ENCODE results near the gene LMBR1.

DNA sequence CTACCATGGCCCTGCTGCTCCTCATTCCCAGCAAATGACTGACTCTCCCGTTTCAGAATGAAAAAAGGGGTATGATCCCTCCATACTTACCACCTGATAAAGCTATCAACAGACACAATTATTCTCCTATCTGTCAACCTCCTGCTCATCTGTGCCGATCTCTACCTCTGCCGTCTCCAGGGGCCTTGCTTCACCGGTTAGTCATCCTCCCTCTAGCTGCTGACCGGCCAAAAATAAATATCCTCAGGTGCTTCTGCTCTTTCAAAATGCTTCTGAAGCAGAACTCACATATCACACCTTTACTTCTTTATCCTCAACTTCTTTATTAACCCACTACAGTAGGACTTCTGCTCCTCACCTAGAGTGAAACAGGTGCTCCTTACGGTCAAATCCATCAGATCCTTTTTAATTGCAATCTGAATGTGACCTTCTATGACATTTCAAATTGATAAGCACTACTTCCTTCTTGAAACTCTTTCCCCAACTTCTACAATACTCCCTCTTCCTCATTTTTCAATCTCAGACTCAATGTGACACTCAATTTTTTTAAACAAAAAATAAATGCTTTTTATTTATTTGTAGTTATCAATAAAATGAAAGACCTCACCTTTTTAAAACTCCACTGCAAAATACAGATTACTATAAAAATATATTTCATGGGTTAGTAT is 63.2 kb downstream of the LMBR1 start:
- TF ChIP-seq ZNF598 (CRISPR knock-in tag; IDR thresholded peaks at IDR 0.05; ENCODE audit: borderline replicate concordance) (no peak), SSRP1 (CRISPR knock-in tag; IDR thresholded peaks at IDR 0.05) (no peak), SMAD3 (CRISPR knock-in tag; IDR thresholded peaks at IDR 0.05) (no peak), ZBTB7A (CRISPR knock-in tag; IDR thresholded peaks at IDR 0.05) (no peak), RNF2 (conservative IDR thresholded peaks at IDR 0.05; ENCODE audit: low read depth) (no peak), EP300 (IDR thresholded peaks at IDR 0.05; ENCODE audit: low read depth in 2 of 2, low read length in 2 of 2) (no peak), EP300 (CRISPR knock-in tag; IDR thresholded peaks at IDR 0.05; ENCODE audit: borderline replicate concordance) (no peak), U2AF2 (IDR thresholded peaks at IDR 0.05; ENCODE audit: low read depth, low read length) (no peak), PHF21A (CRISPR knock-in tag; IDR thresholded peaks at IDR 0.05) (no peak), FOXK2 (IDR thresholded peaks at IDR 0.05) (no peak)
- TF ChIP-seq, protein P1, sequence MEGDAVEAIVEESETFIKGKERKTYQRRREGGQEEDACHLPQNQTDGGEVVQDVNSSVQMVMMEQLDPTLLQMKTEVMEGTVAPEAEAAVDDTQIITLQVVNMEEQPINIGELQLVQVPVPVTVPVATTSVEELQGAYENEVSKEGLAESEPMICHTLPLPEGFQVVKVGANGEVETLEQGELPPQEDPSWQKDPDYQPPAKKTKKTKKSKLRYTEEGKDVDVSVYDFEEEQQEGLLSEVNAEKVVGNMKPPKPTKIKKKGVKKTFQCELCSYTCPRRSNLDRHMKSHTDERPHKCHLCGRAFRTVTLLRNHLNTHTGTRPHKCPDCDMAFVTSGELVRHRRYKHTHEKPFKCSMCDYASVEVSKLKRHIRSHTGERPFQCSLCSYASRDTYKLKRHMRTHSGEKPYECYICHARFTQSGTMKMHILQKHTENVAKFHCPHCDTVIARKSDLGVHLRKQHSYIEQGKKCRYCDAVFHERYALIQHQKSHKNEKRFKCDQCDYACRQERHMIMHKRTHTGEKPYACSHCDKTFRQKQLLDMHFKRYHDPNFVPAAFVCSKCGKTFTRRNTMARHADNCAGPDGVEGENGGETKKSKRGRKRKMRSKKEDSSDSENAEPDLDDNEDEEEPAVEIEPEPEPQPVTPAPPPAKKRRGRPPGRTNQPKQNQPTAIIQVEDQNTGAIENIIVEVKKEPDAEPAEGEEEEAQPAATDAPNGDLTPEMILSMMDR (CRISPR knock-in tag; IDR thresholded peaks at IDR 0.05): no peak

All from HepG2 (cell line).